Fibroblast of lung (primary cell): ENCODE results near the gene XRCC1. TPM values are rescaled to one million over a fixed set of nuclear protein-coding genes. Genes with fewer than 3 reads are reported as not detected.
"Not testable (repeated sequence)": the region's sequence is repeated elsewhere in the genome, so short reads cannot be mapped to it uniquely, and the experiment has no call there.

Source experiments
- DNase-seq, 2 donors: peaks; one replicate each; pipeline versions ENCODE4 v3.0.0 to v3.0.0-alpha.2; 2010; ENCODE audit warnings: low read depth in 2 of 2
- H2AFZ ChIP-seq: 2 replicates; pipeline ENCODE4 v1.5.1; 2012; ENCODE audit warnings: low read length, control low read depth, inconsistent platforms
- H3K27ac ChIP-seq: 2 replicates; pipeline ENCODE4 v1.5.1; 2011; ENCODE audit warnings: low read length, control low read depth; ENCODE audit not compliant: insufficient read depth
- H3K27me3 ChIP-seq: 2 replicates; pipeline ENCODE4 v1.5.1; 2011; ENCODE audit warnings: mild to moderate bottlenecking, low read length; ENCODE audit not compliant: control insufficient read depth, insufficient read depth
- H3K36me3 ChIP-seq: 2 replicates; pipeline ENCODE4 v1.5.1; 2011; ENCODE audit warnings: low read length; ENCODE audit not compliant: control insufficient read depth, insufficient read depth
- H3K4me1 ChIP-seq: 2 replicates; pipeline ENCODE4 v1.5.1; 2011; ENCODE audit warnings: low read length; ENCODE audit not compliant: control insufficient read depth, insufficient read depth; ENCODE audit errors: extremely low read depth
- H3K4me2 ChIP-seq: 2 replicates; pipeline ENCODE4 v1.5.1; 2011; ENCODE audit warnings: low read length, control low read depth; ENCODE audit not compliant: insufficient read depth; ENCODE audit errors: extremely low read depth
- H3K4me3 ChIP-seq, 4 experiments: fragments of 200-600 bp in 1 of 4; sonication (generic) in 1 of 4; replicated peaks in 1 of 4; 2 replicates each; pipeline ENCODE4 v1.5.1; 2011 to 2016; ENCODE audit warnings: low read length in 4 of 4, low read depth in 3 of 4, mild to moderate bottlenecking in 3 of 4, control low read depth in 2 of 4, inconsistent platforms in 1 of 4, mixed read lengths in 1 of 4; ENCODE audit not compliant: insufficient read depth in 1 of 4; ENCODE audit errors: control extremely low read depth in 1 of 4
- H3K79me2 ChIP-seq: 2 replicates; pipeline ENCODE4 v1.5.1; 2012; ENCODE audit warnings: mild to moderate bottlenecking, low read length, inconsistent platforms; ENCODE audit not compliant: control insufficient read depth, insufficient read depth
- H3K9ac ChIP-seq: 2 replicates; pipeline ENCODE4 v1.5.1; 2011; ENCODE audit warnings: mild to moderate bottlenecking, low read length, control low read depth; ENCODE audit not compliant: insufficient read depth
- H3K9me3 ChIP-seq: 2 replicates; pipeline ENCODE4 v1.5.1; 2012; ENCODE audit warnings: low read depth, low read length; ENCODE audit not compliant: control insufficient read depth, insufficient read depth
- H4K20me1 ChIP-seq: 2 replicates; pipeline ENCODE4 v1.5.1; 2011; ENCODE audit warnings: low read length; ENCODE audit not compliant: control insufficient read depth, insufficient read depth; ENCODE audit errors: extremely low read depth
- CTCF ChIP-seq, 2 donors: IDR thresholded peaks in 1 of 2; conservative IDR thresholded peaks in 1 of 2; 1 replicate in 1 of 2; 2 replicates in 1 of 2; pipeline ENCODE4 v1.5.1; 2011 to 2012; ENCODE audit warnings: low read length in 2 of 2, control low read depth in 1 of 2, inconsistent platforms in 1 of 2, low read depth in 1 of 2, mild to moderate bottlenecking in 1 of 2
- EZH2 ChIP-seq: IDR thresholded peaks from 2 replicates; pipeline ENCODE4 v1.5.1; 2012; ENCODE audit warnings: low read length, control low read depth, mild to moderate bottlenecking; ENCODE audit errors: missing control alignments
- polyA plus RNA-seq, 2 donors: library from polyadenylated mRNA; depleted of rRNA in 1 of 2; stranded (reverse) in 1 of 2; unstranded in 1 of 2; fragments of >200 nt; gene quantifications; 2 replicates each; pipeline ENCODE4 v1.2.1, GENCODE V29; 2011 to 2012; ENCODE audit warnings: missing spikeins in 1 of 2
- total RNA-seq: library from RNA; depleted of rRNA; stranded (reverse); fragments of >200 nt; gene quantifications from 2 replicates; pipeline ENCODE4 v1.2.1, GENCODE V29; 2014

XRCC1 gene
- total and polyA plus RNA-seq, 2 donors (not counting 1 experiment from before 2014, with no cell fraction given), result 8.6 to 14.5 TPM

DNA sequence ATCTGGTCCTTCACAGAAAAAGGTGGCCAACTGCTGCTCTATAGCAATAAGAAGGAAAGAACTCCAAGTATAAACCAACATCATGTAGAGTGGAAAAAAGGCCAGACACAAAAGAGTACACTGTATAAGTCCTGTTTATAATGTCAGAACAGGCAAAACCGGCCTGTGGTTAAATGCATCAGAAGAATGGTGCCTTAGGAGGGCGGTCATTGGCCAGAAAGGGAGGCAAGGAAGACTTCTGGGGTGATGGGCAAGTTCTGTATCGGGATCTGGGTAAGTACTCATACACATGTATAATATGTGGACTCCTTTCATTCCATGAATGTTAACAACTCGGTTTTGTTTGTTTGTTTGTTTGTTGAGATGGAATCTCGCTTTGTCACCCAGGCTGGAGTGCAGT lies 52.4 kb downstream of the XRCC1 start:
- no peak overlapping the region for H2AFZ ChIP-seq
- no peaks in the 10 kb centered on the region for H4K20me1 ChIP-seq
- no peak overlapping the region for H3K27ac ChIP-seq
- no peak overlapping the region for H3K4me2 ChIP-seq
- peaks cover 28% of the 10 kb centered on the region for H3K79me2 ChIP-seq
- DNase-seq, result no peak
- H3K4me1 ChIP-seq, result no peaks in the 10 kb centered on the region
- H3K9ac ChIP-seq, result no peak overlapping the region
- H3K9me3 ChIP-seq, result no peaks in the 10 kb centered on the region
- H3K4me3 ChIP-seq, result no peak overlapping the region
- no peaks in the 10 kb centered on the region for H3K27me3 ChIP-seq
- no peaks in the 10 kb centered on the region for H3K36me3 ChIP-seq
- TF ChIP-seq CTCF (conservative IDR thresholded peaks at IDR 0.05 in 1 of 2, IDR thresholded peaks at IDR 0.05 in 1 of 2; ENCODE audit: low read depth in 1 of 2, low read length in 2 of 2) (no peak), EZH2 (no peak)

DNA sequence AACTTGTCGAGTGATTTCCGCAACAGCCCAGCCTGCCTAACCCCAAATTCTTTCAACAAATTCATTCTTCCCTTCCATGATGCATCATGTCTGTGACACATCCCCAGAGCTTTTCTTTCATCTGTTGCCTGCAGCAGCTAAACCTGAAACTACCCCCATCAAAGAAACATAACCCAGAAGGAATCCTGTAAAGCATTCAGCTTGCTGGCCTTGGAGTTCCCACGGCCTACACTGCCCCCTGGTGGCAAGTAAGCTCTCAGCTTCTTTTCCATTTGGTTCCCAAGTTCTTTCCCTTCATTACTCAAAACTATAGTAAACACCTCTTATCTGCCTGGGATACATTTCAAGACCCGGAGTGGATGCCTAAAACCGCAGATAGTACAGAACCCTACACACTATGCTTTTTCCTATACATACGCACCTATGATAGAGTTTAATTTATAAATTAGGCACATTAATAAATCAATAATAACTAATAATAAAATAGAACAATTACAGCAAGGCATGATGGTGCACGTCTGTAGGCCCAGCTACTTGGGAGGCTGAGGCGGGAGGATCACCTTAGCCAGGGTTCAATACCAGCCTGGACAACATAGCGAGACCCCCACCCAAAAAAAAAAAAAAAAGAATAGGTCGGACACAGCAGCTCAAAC lies 55.8 kb downstream of the XRCC1 start:
- Histone ChIP-seq H3K4me2 (no peak overlapping the region), H3K27me3 (no peaks in the 10 kb centered on the region), H3K27ac (no peak overlapping the region), H3K4me1 (no peaks in the 10 kb centered on the region), H3K9me3 (no peaks in the 10 kb centered on the region), H3K4me3 (no peak overlapping the region), H3K36me3 (no peaks in the 10 kb centered on the region), H4K20me1 (no peaks in the 10 kb centered on the region), H2AFZ (no peak overlapping the region), H3K9ac (no peak overlapping the region), H3K79me2 (peaks cover 4% of the 10 kb centered on the region)
- TF ChIP-seq EZH2, result no peak
- TF ChIP-seq CTCF (conservative IDR thresholded peaks at IDR 0.05 in 1 of 2, IDR thresholded peaks at IDR 0.05 in 1 of 2; ENCODE audit: low read depth in 1 of 2, low read length in 2 of 2), result peak; percentile 89 to 93
- DNase-seq, result peak; percentile 89 to 94

- TF ChIP-seq EZH2, result no peak
- no peak for TF ChIP-seq CTCF (conservative IDR thresholded peaks at IDR 0.05 in 1 of 2, IDR thresholded peaks at IDR 0.05 in 1 of 2; ENCODE audit: low read depth in 1 of 2, low read length in 2 of 2)
- Histone ChIP-seq H3K79me2 (no peaks in the 10 kb centered on the region), H4K20me1 (no peaks in the 10 kb centered on the region), H3K4me3 (no peak overlapping the region), H3K36me3 (no peaks in the 10 kb centered on the region), H3K4me2 (no peak overlapping the region), H3K27me3 (no peaks in the 10 kb centered on the region), H3K9me3 (no peaks in the 10 kb centered on the region), H3K9ac (no peak overlapping the region), H3K4me1 (no peaks in the 10 kb centered on the region), H2AFZ (no peak overlapping the region), H3K27ac (no peak overlapping the region)
- DNase-seq, result no peak
These were observed 57.3 kb downstream of the XRCC1 start for GRCh38 chr19:43518051-43518450.

DNA sequence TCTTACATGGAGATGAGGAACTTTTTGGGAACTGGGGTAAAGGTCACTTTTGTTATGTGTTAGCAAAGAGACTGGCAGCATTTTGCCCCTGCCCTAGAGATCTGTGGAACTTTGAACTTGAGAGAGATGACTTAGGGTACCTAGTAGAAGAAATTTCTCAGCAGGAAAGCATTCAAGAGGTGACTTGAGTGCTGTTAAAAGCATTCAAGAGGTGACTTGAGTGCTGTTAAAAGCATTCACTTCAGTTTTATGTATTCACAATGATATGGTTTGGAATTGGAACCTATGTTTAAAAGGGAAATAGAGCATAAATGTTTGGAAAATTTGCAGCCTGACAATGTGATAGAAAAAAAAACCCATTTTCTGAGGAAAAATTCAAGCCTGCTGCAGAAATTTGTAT lies 62.9 kb downstream of the XRCC1 start:
- H3K4me3 ChIP-seq, H3K27me3 ChIP-seq, DNase-seq, H3K27ac ChIP-seq, H3K4me1 ChIP-seq, H3K79me2 ChIP-seq, H2AFZ ChIP-seq, H3K9me3 ChIP-seq, H3K9ac ChIP-seq, H3K36me3 ChIP-seq, H4K20me1 ChIP-seq, H3K4me2 ChIP-seq: not testable (repeated sequence)
